Fibroblast of lung (primary cell): ENCODE data around the gene IMMP2L.

Experiments used
- CTCF ChIP-seq, 2 donors: IDR thresholded peaks in 1 of 2; conservative IDR thresholded peaks in 1 of 2; 1 replicate in 1 of 2; 2 replicates in 1 of 2; pipeline ENCODE4 v1.5.1; 2011 to 2012; ENCODE audit warnings: low read length in 2 of 2, control low read depth in 1 of 2, inconsistent platforms in 1 of 2, low read depth in 1 of 2, mild to moderate bottlenecking in 1 of 2
- EZH2 ChIP-seq: IDR thresholded peaks from 2 replicates; pipeline ENCODE4 v1.5.1; 2012; ENCODE audit warnings: low read length, control low read depth, mild to moderate bottlenecking; ENCODE audit errors: missing control alignments

GRCh38 chr7:110766864-110767263 lies 795.4 kb downstream of the IMMP2L start:
- TF ChIP-seq CTCF (conservative IDR thresholded peaks at IDR 0.05 in 1 of 2, IDR thresholded peaks at IDR 0.05 in 1 of 2; ENCODE audit: low read depth in 1 of 2, low read length in 2 of 2) (no peak), EZH2 (no peak)
